IMR-90 (cell line): ENCODE data around the gene EXD1. TPM values are rescaled to one million over a fixed set of nuclear protein-coding genes. Genes with fewer than 3 reads are reported as not detected.

Source experiments
- ATAC-seq: fragments of 200-7000 bp; cut with Tn5 transposase; 2 replicates; pipeline ENCODE4 v1.9.1; 2020; ENCODE audit warnings: low read depth, mild to moderate bottlenecking, moderate library complexity
- BruUV-seq: library from RNA; stranded (reverse); fragments of 400-500 nt; replicated peaks from 2 replicates; lab custom pipeline; 2021; lab: Mats Ljungman, UMichigan
- CTCF ChIA-PET: fragments of 300-600 bp; formaldehyde crosslinking; extraction: SDS; loops from one replicate; lab custom pipeline; 2021; ENCODE audit warnings: antibody characterized with exemption; lab: Yijun Ruan, JAX
- POLR2A ChIA-PET: fragments of 300-600 bp; sonication (Branson Sonifier 250); formaldehyde crosslinking; loops from one replicate; lab custom pipeline; 2022; ENCODE audit warnings: antibody characterized with exemption; ENCODE audit not compliant: unreplicated experiment; lab: Charles Lee
- DNase-seq: peaks from one replicate; pipeline ENCODE4 v3.0.0; 2013
- H2AFZ ChIP-seq: replicated peaks from 2 replicates; pipeline ENCODE3; 2013; ENCODE audit warnings: low read length, mild to moderate bottlenecking; ENCODE audit not compliant: poor library complexity
- H2AK5ac ChIP-seq: 2 replicates; pipeline ENCODE4 v1.6.1; 2013; ENCODE audit warnings: low read depth, low read length, inconsistent platforms
- H2AK9ac ChIP-seq: replicated peaks from 2 replicates; pipeline ENCODE3; 2013; ENCODE audit warnings: mild to moderate bottlenecking, low read depth, low read length, moderate library complexity; ENCODE audit not compliant: poor library complexity
- H2BK120ac ChIP-seq: 2 replicates; pipeline ENCODE4 v1.6.1; 2013; ENCODE audit warnings: low read depth, low read length, inconsistent platforms
- H2BK15ac ChIP-seq: 3 replicates; pipeline ENCODE4 v1.6.1; 2013; ENCODE audit warnings: low read depth, low read length, inconsistent platforms
- H2BK20ac ChIP-seq: 2 replicates; pipeline ENCODE4 v1.6.1; 2013; ENCODE audit warnings: low read depth, mild to moderate bottlenecking, inconsistent platforms, low read length, moderate library complexity
- H2BK5ac ChIP-seq: 2 replicates; pipeline ENCODE4 v1.6.1; 2013; ENCODE audit warnings: mild to moderate bottlenecking, low read depth, low read length, inconsistent platforms; ENCODE audit not compliant: poor library complexity, severe bottlenecking
- H3K14ac ChIP-seq: replicated peaks from 2 replicates; pipeline ENCODE4 v1.6.1; 2013; ENCODE audit warnings: low read depth, low read length, inconsistent platforms
- H3K18ac ChIP-seq: 2 replicates; pipeline ENCODE4 v1.6.1; 2013; ENCODE audit warnings: low read depth, low read length, control low read depth
- H3K23ac ChIP-seq: 2 replicates; pipeline ENCODE4 v1.6.1; 2013; ENCODE audit warnings: low read depth, low read length, inconsistent platforms
- H3K27ac ChIP-seq: 2 replicates; pipeline ENCODE4 v1.5.1; 2013; ENCODE audit warnings: mild to moderate bottlenecking, control low read depth, low read length; ENCODE audit not compliant: insufficient read depth
- H3K27me3 ChIP-seq: 2 replicates; pipeline ENCODE4 v1.6.1; 2013; ENCODE audit warnings: low read length; ENCODE audit not compliant: control insufficient read depth, insufficient read depth
- H3K36me3 ChIP-seq: 2 replicates; pipeline ENCODE4 v1.6.1; 2013; ENCODE audit warnings: low read length, mixed read lengths; ENCODE audit not compliant: control insufficient read depth, insufficient read depth
- H3K4ac ChIP-seq: 2 replicates; pipeline ENCODE4 v1.6.1; 2013; ENCODE audit warnings: low read depth, low read length, inconsistent platforms
- H3K4me1 ChIP-seq: 2 replicates; pipeline ENCODE4 v1.6.1; 2013; ENCODE audit warnings: low read length, mixed read lengths; ENCODE audit not compliant: control insufficient read depth, insufficient read depth
- H3K4me2 ChIP-seq: 2 replicates; pipeline ENCODE4 v1.6.1; 2013; ENCODE audit warnings: low read depth, mild to moderate bottlenecking, control low read depth, low read length, moderate library complexity
- H3K4me3 ChIP-seq: 2 replicates; pipeline ENCODE4 v1.5.1; 2013; ENCODE audit warnings: low read depth, mild to moderate bottlenecking, control low read depth, low read length, moderate library complexity; ENCODE audit not compliant: insufficient read depth
- H3K56ac ChIP-seq: 2 replicates; pipeline ENCODE4 v1.6.1; 2013; ENCODE audit warnings: low read length, inconsistent platforms; ENCODE audit not compliant: insufficient read depth; ENCODE audit errors: extremely low read depth
- H3K79me1 ChIP-seq, 2 experiments: 2 replicates each; pipeline ENCODE4 v1.6.1; 2013; ENCODE audit warnings: low read length in 2 of 2, inconsistent platforms in 1 of 2, low read depth in 1 of 2
- H3K9ac ChIP-seq: 2 replicates; pipeline ENCODE4 v1.6.1; 2013; ENCODE audit warnings: low read depth, low read length, control low read depth
- H3K9me1 ChIP-seq: 2 replicates; pipeline ENCODE4 v1.6.1; 2013; ENCODE audit warnings: low read length, inconsistent platforms; ENCODE audit not compliant: insufficient read depth
- H3K9me3 ChIP-seq: 2 replicates; pipeline ENCODE4 v1.6.1; 2013; ENCODE audit warnings: low read length; ENCODE audit not compliant: control insufficient read depth, insufficient read depth
- H4K20me1 ChIP-seq: 2 replicates; pipeline ENCODE4 v1.6.1; 2013; ENCODE audit warnings: low read length, inconsistent platforms; ENCODE audit not compliant: insufficient read depth
- H4K5ac ChIP-seq: 2 replicates; pipeline ENCODE4 v1.6.1; 2013; ENCODE audit warnings: mild to moderate bottlenecking, low read depth, low read length, control low read depth
- H4K8ac ChIP-seq, 2 experiments: 2 replicates each; pipeline ENCODE4 v1.6.1; 2013; ENCODE audit warnings: low read depth in 2 of 2, low read length in 2 of 2, control low read depth in 1 of 2, inconsistent platforms in 1 of 2
- H4K91ac ChIP-seq: 2 replicates; pipeline ENCODE4 v1.6.1; 2013; ENCODE audit warnings: low read depth, low read length, inconsistent platforms; ENCODE audit not compliant: insufficient read depth
- BHLHE40 ChIP-seq: fragments of 150-350 bp; IDR thresholded peaks from 2 replicates; pipeline ENCODE4 v1.6.1; 2016; ENCODE audit warnings: mild to moderate bottlenecking, low read depth, low read length
- CEBPB ChIP-seq: IDR thresholded peaks from 2 replicates; pipeline ENCODE4 v1.6.1; 2012; ENCODE audit warnings: low read depth, low read length, improper control_type of control experiment
- CHD1 ChIP-seq: IDR thresholded peaks from 2 replicates; pipeline ENCODE4 v1.6.1; 2012; ENCODE audit warnings: low read depth, low read length, improper control_type of control experiment
- ELK1 ChIP-seq: fragments of 150-350 bp; IDR thresholded peaks from 2 replicates; pipeline ENCODE4 v1.6.1; 2016; ENCODE audit warnings: low read depth, mild to moderate bottlenecking, low read length, moderate library complexity, borderline replicate concordance
- FOS ChIP-seq: fragments of 150-350 bp; IDR thresholded peaks from 2 replicates; pipeline ENCODE4 v1.6.1; 2016; ENCODE audit warnings: low read depth, low read length
- MAFK ChIP-seq: IDR thresholded peaks from 2 replicates; pipeline ENCODE4 v1.6.1; 2012; ENCODE audit warnings: low read depth, low read length, improper control_type of control experiment
- MAZ ChIP-seq: IDR thresholded peaks from 2 replicates; pipeline ENCODE4 v1.6.1; 2012; ENCODE audit warnings: low read depth, mild to moderate bottlenecking, low read length, improper control_type of control experiment, moderate library complexity, borderline replicate concordance
- MXI1 ChIP-seq: IDR thresholded peaks from 2 replicates; pipeline ENCODE4 v1.6.1; 2012; ENCODE audit warnings: low read depth, mild to moderate bottlenecking, low read length, moderate library complexity, borderline replicate concordance
- NFE2L2 ChIP-seq: fragments of 150-350 bp; IDR thresholded peaks from 2 replicates; pipeline ENCODE4 v1.6.1; 2016; ENCODE audit warnings: low read depth, mild to moderate bottlenecking, low read length
- POLR2A ChIP-seq: IDR thresholded peaks from 2 replicates; pipeline ENCODE4 v1.6.1; 2012; ENCODE audit warnings: mild to moderate bottlenecking, low read depth, low read length
- RAD21 ChIP-seq: IDR thresholded peaks from 2 replicates; pipeline ENCODE4 v1.6.1; 2012; ENCODE audit warnings: low read length, improper control_type of control experiment
- RCOR1 ChIP-seq: IDR thresholded peaks from 2 replicates; pipeline ENCODE4 v1.6.1; 2012; ENCODE audit warnings: mild to moderate bottlenecking, low read length, improper control_type of control experiment; ENCODE audit not compliant: insufficient replicate concordance
- RFX5 ChIP-seq: IDR thresholded peaks from 2 replicates; pipeline ENCODE4 v1.8.0; 2012; ENCODE audit warnings: low read depth, mild to moderate bottlenecking, low read length, moderate library complexity
- SMC3 ChIP-seq: fragments of 150-350 bp; IDR thresholded peaks from 2 replicates; pipeline ENCODE4 v1.6.1; 2016; ENCODE audit warnings: low read depth, mild to moderate bottlenecking, antibody characterized with exemption, low read length, moderate library complexity
- USF2 ChIP-seq: fragments of 150-350 bp; IDR thresholded peaks from 2 replicates; pipeline ENCODE4 v1.6.1; 2017; ENCODE audit warnings: mild to moderate bottlenecking, antibody characterized with exemption, low read length, low read depth
- WGBS, 2 experiments: methylation state at CpG; one replicate each; pipeline versions ENCODE4 v1.1.5 to v1.1.7; 2013; ENCODE audit warnings: missing lambda C conversion rate in 2 of 2; ENCODE audit not compliant: insufficient read length in 1 of 2; ENCODE audit errors: extremely low coverage in 2 of 2; 5-methylcytosine and 5-hydroxymethylcytosine counted together
- dilution Hi-C: fragments of 300-500 bp; cut with HindIII; formaldehyde crosslinking; loops from one replicate; pipeline ENCODE4 v1.14.3; 2018; ENCODE audit warnings: low sequenced_read_pairs; ENCODE audit not compliant: unreplicated experiment
- in situ Hi-C: fragments of 300-500 bp; cut with MboI; formaldehyde crosslinking; loops from 3 replicates; pipeline ENCODE4 v1.14.3; 2019; ENCODE audit warnings: low sequenced_read_pairs, inconsistent platforms, mixed read lengths
- intact Hi-C: fragments of 100-400 bp; cut with micrococcal nuclease; formaldehyde crosslinking; loops from 2 replicates; pipeline ENCODE4 v1.10.0; 2022
- polyA plus RNA-seq, 3 experiments: library from polyadenylated mRNA; depleted of rRNA; stranded (reverse); fragments of >200 nt; gene quantifications; 2 replicates each; pipeline ENCODE4 v1.2.3, GENCODE V29; 2012; ENCODE audit warnings: low replicate concordance in 1 of 3
- total RNA-seq: library from RNA; depleted of rRNA; stranded (reverse); fragments of >200 nt; gene quantifications from 2 replicates; pipeline ENCODE4 v1.2.3, GENCODE V29; 2012
- TF ChIP-seq, protein P1 (sequence below): conservative IDR thresholded peaks from 2 replicates; pipeline ENCODE4 v1.5.1; 2012; ENCODE audit warnings: mild to moderate bottlenecking, low read depth, low read length, improper control_type of control experiment

The EXD1 gene
- total and polyA plus RNA-seq, 2 of the 4 experiments (the other 2 are of a cell fraction): not detected

DNA sequence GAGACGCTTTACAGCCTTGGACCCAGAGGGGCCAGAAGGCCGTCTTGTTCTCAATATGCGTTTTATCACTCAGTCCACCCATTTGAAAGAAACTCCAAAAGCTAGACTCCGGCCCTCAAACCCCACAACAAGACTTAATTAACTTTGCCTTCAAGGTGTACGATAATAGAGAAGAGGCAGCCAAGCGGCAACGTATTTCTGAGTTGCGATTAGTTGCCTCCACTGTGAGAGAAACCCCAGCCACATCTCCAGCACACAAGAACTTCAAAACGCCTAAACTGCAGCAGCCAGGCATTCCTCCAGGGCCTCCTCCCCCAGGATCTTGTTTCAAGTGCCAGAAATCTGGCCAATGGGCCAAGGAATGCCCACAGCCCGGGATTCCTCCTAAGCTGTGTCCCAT is 97.1 kb downstream of the EXD1 start:
- no peak for ATAC-seq
- H3K4me1 ChIP-seq: no peaks in the 10 kb centered on the region

More for the DNA sequence above, 97.1 kb downstream of the EXD1 start:
- Histone ChIP-seq H3K4ac (no peak overlapping the region), H2BK120ac (no peak overlapping the region), H2BK5ac (no peak overlapping the region), H3K4me3 (no peak overlapping the region), H3K14ac (no peak overlapping the region), H2AK5ac (no peak overlapping the region), H4K8ac (no peak overlapping the region), H3K36me3 (no peaks in the 10 kb centered on the region), H3K27ac (no peak overlapping the region), H2AFZ (no peak overlapping the region), H2BK15ac (no peak overlapping the region), H2BK20ac (no peak overlapping the region), H3K9me1 (no peaks in the 10 kb centered on the region), H3K27me3 (peaks cover 16% of the 10 kb centered on the region), H3K79me1 (no peaks in the 10 kb centered on the region), H2AK9ac (no peak overlapping the region), H3K56ac (no peak overlapping the region), H4K20me1 (no peaks in the 10 kb centered on the region), H3K9me3 (no peaks in the 10 kb centered on the region), H3K9ac (no peak overlapping the region), H3K23ac (no peak overlapping the region), H3K4me2 (no peak overlapping the region), H3K18ac (no peak overlapping the region), H4K91ac (no peak overlapping the region), H4K5ac (no peak overlapping the region)
- TF ChIP-seq RFX5 (no peak), ELK1 (no peak), CHD1 (no peak), CEBPB (no peak), POLR2A (no peak), MAZ (no peak), MXI1 (no peak), RAD21 (no peak), FOS (no peak), SMC3 (no peak), NFE2L2 (no peak), RCOR1 (no peak), USF2 (no peak), BHLHE40 (no peak), MAFK (no peak)
- TF ChIP-seq, protein P1, sequence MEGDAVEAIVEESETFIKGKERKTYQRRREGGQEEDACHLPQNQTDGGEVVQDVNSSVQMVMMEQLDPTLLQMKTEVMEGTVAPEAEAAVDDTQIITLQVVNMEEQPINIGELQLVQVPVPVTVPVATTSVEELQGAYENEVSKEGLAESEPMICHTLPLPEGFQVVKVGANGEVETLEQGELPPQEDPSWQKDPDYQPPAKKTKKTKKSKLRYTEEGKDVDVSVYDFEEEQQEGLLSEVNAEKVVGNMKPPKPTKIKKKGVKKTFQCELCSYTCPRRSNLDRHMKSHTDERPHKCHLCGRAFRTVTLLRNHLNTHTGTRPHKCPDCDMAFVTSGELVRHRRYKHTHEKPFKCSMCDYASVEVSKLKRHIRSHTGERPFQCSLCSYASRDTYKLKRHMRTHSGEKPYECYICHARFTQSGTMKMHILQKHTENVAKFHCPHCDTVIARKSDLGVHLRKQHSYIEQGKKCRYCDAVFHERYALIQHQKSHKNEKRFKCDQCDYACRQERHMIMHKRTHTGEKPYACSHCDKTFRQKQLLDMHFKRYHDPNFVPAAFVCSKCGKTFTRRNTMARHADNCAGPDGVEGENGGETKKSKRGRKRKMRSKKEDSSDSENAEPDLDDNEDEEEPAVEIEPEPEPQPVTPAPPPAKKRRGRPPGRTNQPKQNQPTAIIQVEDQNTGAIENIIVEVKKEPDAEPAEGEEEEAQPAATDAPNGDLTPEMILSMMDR: no peak
- POLR2A ChIA-PET: no interaction called here
- CTCF ChIA-PET: no interaction called here
- no peak for DNase-seq
- dilution Hi-C loops (no loop called here), in situ Hi-C loops (no loop called here), intact Hi-C loops (no loop called here)
- WGBS, 2 experiments: 87% methylated on average over 3 of the region's 10 CpGs; no CpG with 5 or more reads in 1 of the 2 experiments
- BruUV-seq: no TSS peak
